NCI-H345 (cell line): Measurements from ENCODE around the gene HDAC7.
A peak's percentile ranks its signal among the peaks of the same experiment; 100 is the strongest.
"Not testable (repeated sequence)": the region's sequence is repeated elsewhere in the genome, so short reads cannot be mapped to it uniquely, and the experiment has no call there.

Source experiments
- DNase-seq: peaks from one replicate; lab custom pipeline; 2025; lab: John Stamatoyannopoulos, UW

Gene HDAC7

GRCh38 chr12:47848853-47849252 is 29.1 kb upstream of the HDAC7 start:
- DNase-seq: no peak

- no peak for DNase-seq
Observed at GRCh38 chr12:47846294-47846996, 26.7 kb upstream of the HDAC7 start.

GRCh38 chr12:47845081-47845480 is 25.4 kb upstream of the HDAC7 start:
- DNase-seq: no peak

- DNase-seq: no peak
Observed at GRCh38 chr12:47844264-47845019, 24.7 kb upstream of the HDAC7 start.

GRCh38 chr12:47843226-47843980 is 23.7 kb upstream of the HDAC7 start:
- DNase-seq: no peak

- DNase-seq: not testable (repeated sequence)
Observed at GRCh38 chr12:47842543-47842942, 22.8 kb upstream of the HDAC7 start.

GRCh38 chr12:47841910-47842309 is 22.2 kb upstream of the HDAC7 start:
- DNase-seq: no peak

- DNase-seq: no peak
Observed at GRCh38 chr12:47841501-47841900, 21.8 kb upstream of the HDAC7 start.

- no peak for DNase-seq
Observed at GRCh38 chr12:47840571-47840970, 20.9 kb upstream of the HDAC7 start.

- no peak for DNase-seq
Observed at GRCh38 chr12:47839214-47839876, 19.6 kb upstream of the HDAC7 start.

- no peak for DNase-seq
Observed at GRCh38 chr12:47838286-47838931, 18.7 kb upstream of the HDAC7 start.

- DNase-seq: peak; percentile 4
Observed at GRCh38 chr12:47837190-47838171, 17.8 kb upstream of the HDAC7 start.

GRCh38 chr12:47835831-47836155 is 16.1 kb upstream of the HDAC7 start:
- DNase-seq: no peak

GRCh38 chr12:47835006-47835830 is 15.5 kb upstream of the HDAC7 start:
- DNase-seq: no peak

- DNase-seq: no peak
Observed at GRCh38 chr12:47834199-47834903, 14.6 kb upstream of the HDAC7 start.

- no peak for DNase-seq
Observed at GRCh38 chr12:47833591-47834012, 13.9 kb upstream of the HDAC7 start.

- no peak for DNase-seq
Observed at GRCh38 chr12:47832263-47832933, 12.7 kb upstream of the HDAC7 start.

- DNase-seq: no peak
Observed at GRCh38 chr12:47829584-47829983, 9.9 kb upstream of the HDAC7 start.
